HT-29 (cell line): ENCODE results near the gene TTC28. TPM values are rescaled to one million over a fixed set of nuclear protein-coding genes. Genes with fewer than 3 reads are reported as not detected.
"Not testable (repeated sequence)": the region's sequence is repeated elsewhere in the genome, so short reads cannot be mapped to it uniquely, and the experiment has no call there.

Experiments used
- DNase-seq: peaks from one replicate; pipeline ENCODE4 v3.0.0-alpha.2; 2015; ENCODE audit warnings: low spot score
- total RNA-seq: library from RNA; depleted of rRNA; stranded (reverse); fragments of >200 nt; shearing (Covaris generic); gene quantifications from 2 replicates; pipeline ENCODE4 v1.2.3, GENCODE V29; 2014

TTC28 gene
- total RNA-seq, 1 experiment from 2014 or later: not detected

- DNase-seq: no peak
These were observed 568.0 kb downstream of the TTC28 start for GRCh38 chr22:28111501-28112189.

DNA sequence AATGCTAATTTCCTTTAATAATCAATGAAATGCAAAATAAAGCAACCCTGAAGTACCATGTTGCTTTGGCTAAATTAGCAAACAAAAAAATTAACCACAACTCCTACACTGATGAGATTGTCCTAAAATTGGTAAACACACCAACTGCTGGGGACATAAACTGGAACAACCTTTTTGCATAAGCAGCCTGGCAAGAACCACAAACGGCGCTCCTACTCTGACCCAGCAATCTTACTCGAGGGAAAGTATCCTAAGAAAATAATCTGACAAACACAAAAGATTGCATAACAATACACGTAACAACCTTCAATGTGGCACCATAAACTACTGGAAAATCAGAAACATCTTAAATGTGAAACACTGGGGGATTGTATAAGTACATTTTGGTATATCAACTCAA lies 570.8 kb downstream of the TTC28 start:
- no peak for DNase-seq

DNA sequence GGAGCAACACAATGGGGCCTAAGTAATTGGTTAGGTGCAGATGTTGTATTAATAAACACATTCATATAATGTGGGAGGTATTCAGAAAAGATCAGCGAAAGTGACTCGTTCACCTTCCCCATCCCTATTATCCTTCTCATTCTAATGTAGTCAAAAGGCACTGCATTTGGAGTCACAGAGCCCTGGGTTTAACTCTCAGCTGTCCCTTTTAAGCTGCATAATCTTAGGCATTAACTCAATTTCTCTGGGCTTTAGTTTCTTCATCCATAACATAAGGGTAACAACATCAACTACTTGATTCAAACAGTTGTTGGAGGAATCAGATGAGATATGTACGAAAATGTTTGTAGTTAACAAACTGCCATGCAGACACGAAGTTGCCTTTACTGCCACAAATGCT lies 573.0 kb downstream of the TTC28 start:
- no peak for DNase-seq

- DNase-seq: no peak
These were observed 573.7 kb downstream of the TTC28 start for GRCh38 chr22:28105988-28106387.

DNA sequence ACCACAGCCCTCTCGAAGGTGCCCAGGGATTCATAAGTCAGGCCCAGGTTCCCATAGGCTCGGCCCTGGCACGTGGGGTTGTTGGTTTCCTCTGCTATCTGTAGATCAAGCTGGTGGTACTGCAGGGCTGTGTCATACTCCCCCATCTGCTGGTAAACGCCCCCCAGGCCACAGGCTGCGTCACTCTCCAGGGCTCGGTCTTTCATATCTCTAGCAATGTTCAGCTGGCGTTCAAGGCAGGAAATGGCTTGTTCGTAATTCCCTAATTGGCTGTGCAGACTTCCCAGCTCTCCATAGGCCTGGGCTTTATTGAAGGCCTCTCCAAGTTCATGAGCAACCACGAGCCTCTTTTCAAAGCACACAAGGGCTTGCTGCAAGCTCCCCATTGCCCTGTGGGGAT lies 574.2 kb downstream of the TTC28 start:
- DNase-seq: no peak

GRCh38 chr22:28103596-28103995 lies 576.0 kb downstream of the TTC28 start:
- DNase-seq: no peak

DNA sequence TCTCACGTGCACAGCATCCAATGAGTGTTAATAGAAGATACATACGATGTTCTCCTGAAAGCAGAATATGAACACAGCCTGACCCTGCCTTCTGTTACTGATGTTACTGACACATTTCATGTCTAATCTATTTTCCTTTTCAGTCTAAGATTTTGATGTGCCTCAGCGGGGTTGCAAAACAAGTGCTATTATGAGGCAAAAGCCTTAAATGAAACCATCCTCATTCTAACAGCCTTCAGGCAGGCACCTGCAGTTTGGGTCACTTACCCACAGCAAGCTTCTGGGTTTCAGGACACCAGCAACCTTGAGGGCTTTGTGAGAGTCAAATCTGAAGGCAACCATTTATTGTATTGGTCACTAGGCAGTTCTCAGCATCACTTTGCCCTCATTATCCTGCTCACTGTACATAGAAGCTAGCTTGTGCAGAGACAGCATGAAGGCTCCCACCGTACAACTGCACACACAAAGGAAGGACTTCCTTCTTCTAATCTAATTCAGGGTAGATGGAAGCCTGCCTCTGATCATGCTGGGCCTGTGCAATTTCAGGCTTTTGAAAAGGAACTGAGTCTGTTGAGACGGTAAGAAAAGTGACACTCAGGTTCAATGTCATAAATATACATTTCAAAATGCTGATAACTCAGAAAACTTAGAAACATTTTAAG lies 577.4 kb downstream of the TTC28 start:
- DNase-seq: no peak

- no peak for DNase-seq
These were observed 582.0 kb downstream of the TTC28 start for GRCh38 chr22:28097627-28098026.

DNA sequence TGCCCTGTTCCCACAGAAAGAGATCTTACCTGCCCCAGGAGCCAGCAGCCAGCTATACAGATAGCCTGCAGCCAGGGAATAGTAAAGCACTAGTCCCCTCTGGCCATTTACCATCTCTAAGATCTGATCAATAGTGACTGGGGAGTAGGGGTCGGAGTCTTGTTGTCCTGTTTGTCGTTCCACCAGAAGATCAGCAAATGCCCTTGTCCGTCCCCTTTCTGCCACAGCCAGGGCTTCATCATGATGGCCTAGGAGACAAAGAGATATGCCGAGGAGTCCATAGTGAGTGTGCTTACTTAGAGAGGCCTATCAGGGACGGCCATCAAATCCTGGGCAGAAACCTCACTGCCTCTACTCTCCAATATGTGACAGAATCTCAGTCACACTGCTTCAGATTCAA lies 583.5 kb downstream of the TTC28 start:
- no peak for DNase-seq

DNA sequence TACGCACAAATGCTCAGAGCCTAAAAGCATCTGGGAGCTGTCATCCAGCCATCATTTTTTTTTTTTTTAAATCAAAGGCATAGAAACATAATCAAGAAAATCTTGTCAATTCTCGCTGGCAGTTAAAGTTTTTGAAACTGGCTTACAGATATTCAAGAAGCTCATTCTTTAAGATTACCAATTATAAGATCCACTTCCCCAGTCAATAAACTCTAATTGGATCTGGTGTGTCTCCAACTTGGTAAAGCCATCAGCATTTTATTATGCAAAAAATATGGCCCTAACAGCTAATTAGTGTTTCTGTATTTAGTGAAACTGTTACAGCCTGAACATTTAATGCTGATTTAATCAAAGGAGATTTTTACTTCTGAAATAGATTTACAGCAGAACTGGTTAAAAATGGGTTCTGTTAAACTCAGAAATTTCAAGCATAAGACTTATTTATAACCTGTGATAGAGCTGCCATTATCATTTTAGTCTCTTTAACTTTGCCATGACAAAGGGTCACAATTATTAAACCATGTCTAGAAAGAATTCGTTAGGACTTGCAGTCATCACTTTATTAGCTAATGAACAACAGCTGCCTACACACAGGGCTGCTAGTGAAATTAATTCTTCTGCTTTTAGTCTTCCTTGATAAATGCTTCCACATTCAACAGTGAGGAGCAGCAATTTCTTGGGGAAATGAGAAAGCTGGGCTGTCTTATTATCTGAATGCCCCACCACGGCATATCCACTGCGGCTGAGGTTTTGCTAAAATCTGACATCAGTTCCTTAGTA lies 584.1 kb downstream of the TTC28 start:
- DNase-seq: no peak

DNA sequence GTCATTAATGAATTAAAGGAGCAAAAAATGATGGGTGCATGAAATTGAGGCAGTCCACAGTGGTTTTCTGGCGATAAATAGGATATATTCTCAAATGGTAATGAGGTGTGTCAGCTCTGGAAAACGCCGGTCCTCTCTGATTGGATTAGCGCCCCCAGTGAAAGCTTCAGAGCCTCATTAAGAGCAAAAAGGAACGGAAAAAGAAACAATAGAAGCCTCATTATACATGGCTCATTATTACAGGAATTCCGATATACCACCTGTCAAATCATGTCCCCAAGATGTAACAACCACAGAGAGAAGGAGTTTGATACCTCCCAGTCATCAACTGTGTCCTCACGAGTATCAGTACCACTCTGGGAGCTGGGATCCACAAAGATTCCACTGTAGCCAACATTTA lies 584.9 kb downstream of the TTC28 start:
- no peak for DNase-seq

GRCh38 chr22:28093711-28094110 lies 585.9 kb downstream of the TTC28 start:
- DNase-seq: no peak

- no peak for DNase-seq
These were observed 588.2 kb downstream of the TTC28 start for GRCh38 chr22:28091486-28091885.

DNA sequence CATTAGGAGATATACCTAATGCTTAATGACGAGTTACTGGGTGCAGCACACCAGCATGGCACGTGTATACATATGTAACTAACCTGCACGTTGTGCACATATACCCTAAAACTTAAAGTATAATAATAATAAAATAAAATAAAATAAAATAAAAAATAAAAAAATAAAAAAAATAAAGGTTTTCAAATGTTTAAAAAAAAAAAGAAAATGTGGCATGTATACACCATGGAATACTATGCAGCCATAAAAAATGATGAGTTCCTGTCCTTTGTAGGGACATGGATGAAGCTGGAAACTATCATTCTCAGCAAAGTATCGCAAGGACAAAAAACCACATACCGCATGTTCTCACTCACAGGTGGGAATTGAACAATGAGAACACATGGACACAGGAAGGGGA lies 590.1 kb downstream of the TTC28 start:
- not testable (repeated sequence) for DNase-seq

DNA sequence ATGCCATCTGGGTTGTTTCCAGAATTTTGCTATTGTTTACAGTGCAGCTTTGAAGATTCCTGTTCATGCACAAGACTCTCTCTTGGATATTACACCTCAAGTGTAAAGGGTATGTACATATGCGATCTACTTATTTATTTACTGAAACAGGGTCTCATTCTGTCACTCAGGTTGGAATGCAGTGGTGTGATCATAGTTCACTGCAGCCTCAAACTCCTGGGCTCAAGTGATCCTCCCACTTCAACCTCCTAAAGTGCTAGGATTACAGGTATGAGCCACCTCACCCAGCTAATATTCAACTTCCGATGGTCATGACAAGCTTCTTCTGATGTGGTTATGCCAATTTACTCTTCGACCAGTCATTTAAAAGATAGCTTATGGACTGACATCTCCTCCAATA lies 602.5 kb downstream of the TTC28 start:
- no peak for DNase-seq

GRCh38 chr22:28075358-28075981 lies 604.2 kb downstream of the TTC28 start:
- peak; percentile 6 for DNase-seq

- DNase-seq: no peak
These were observed 605.1 kb downstream of the TTC28 start for GRCh38 chr22:28074526-28074925.

DNA sequence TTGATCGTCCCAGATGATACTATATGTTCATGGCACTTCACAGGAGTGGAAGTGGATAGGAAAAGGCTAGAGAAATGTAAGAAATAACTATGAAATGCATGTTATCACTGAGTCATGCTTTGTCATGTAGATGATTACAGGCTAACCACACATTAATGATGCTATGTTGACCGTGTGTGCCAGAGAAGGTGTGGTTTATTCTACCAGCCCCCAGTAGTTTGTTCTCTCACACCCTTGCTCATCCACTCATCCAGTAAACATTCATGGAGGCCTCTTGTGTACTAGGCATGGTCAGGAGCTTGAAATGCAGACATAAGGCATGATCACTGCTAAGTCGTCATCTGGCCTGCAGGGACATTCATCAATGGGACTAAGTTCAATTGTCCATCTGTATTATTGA lies 607.6 kb downstream of the TTC28 start:
- DNase-seq: no peak

- no peak for DNase-seq
These were observed 610.8 kb downstream of the TTC28 start for GRCh38 chr22:28068826-28069225.

DNA sequence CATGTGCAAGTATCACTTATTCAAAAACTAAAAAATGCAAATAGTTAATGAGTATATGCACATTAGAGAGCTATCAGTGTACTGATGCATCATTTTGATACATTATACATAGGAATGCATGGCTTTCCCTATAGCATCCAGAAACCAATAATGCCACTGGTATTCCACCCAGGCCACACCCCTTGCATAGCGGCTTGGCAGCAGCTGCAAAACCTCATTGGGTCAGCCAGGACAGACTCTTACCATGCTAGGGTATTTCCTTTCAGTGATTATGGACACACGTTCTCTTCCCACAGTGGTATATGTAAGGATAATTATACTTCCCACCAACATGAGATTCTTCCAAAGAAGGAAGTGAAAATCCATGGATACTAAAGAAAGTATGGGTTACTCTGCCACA lies 614.7 kb downstream of the TTC28 start:
- no peak for DNase-seq

DNA sequence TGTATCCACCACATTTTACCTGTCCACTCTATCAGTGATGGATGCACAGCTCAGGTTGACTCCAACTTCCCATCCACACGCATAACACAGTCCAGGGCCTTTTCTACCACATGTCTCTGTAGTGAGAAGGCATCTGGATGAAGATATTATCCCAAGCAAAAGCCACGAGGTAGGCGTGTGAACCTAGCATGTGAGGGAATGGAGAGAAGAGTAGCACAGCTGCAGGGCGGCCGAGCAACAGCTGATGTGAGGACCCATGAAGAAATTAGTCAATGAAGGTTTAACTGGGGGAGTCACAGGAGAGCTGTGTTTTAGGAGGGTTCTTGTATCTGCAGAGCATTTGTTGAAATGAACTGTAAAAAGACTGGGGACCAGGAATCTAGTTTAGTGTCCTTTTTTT lies 616.0 kb downstream of the TTC28 start:
- DNase-seq: no peak

GRCh38 chr22:28060594-28060993 lies 619.0 kb downstream of the TTC28 start:
- DNase-seq: not testable (repeated sequence)
